Central memory CD4-positive, alpha-beta T cell (primary cell): ENCODE measurements around the gene TUFM.
"Not testable (repeated sequence)": the region's sequence is repeated elsewhere in the genome, so short reads cannot be mapped to it uniquely, and the experiment has no call there.

Experiments
- DNase-seq: peaks from one replicate; pipeline ENCODE4 v3.0.0; 2022

The TUFM gene

GRCh38 chr16:28875134-28876018 lies 29.2 kb upstream of the TUFM start:
- DNase-seq, result no peak

GRCh38 chr16:28874406-28874805 lies 28.3 kb upstream of the TUFM start:
- DNase-seq, result no peak

- DNase-seq, result peak; percentile 57
Measured at GRCh38 chr16:28873543-28874201, 27.5 kb upstream of the TUFM start.

DNA sequence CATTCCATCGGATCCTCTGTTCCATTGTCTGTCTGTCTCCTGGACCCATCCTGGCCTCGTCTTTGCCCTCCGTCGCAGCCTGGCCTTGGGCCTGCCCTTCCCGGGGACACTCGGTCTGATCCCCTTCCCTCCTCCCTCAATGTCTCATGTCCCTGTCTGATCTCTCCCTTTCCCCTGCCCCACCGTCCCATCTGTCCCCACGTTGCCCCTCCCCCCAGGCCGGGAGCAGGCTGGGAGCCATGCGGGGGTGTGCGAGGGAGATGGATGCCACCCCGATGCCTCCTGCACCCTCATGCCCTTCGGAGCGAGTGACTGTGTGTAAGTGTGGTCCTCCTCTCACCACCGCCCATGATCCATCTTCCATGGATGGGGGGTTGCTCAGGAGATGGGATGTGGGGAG lies 26.8 kb upstream of the TUFM start:
- DNase-seq, result no peak

- no peak for DNase-seq
Measured at GRCh38 chr16:28869201-28869600, 23.1 kb upstream of the TUFM start.

DNA sequence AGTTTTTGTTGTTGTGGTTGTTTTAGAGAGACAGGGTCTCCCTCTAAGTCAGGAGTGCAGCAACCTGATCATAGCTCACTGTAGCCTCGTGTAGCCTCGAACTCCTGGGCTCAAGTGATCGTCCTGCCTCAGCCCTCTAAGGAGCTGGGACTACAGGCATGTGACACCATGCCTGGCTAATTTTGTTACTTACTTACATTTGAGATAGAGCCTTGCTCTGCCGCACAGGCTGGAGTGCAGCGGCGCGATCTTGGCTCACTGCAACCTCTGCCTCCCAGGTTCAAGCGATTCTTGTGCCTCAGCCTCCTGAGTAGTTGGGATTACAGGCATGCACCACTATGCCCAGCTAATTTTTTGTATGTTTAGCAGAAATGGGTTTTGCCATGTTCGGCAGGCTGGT lies 21.5 kb upstream of the TUFM start:
- not testable (repeated sequence) for DNase-seq

- DNase-seq, result no peak
Measured at GRCh38 chr16:28867241-28867640, 21.1 kb upstream of the TUFM start.

- no peak for DNase-seq
Measured at GRCh38 chr16:28866454-28866804, 20.3 kb upstream of the TUFM start.

- DNase-seq, result no peak
Measured at GRCh38 chr16:28865722-28866453, 19.7 kb upstream of the TUFM start.

DNA sequence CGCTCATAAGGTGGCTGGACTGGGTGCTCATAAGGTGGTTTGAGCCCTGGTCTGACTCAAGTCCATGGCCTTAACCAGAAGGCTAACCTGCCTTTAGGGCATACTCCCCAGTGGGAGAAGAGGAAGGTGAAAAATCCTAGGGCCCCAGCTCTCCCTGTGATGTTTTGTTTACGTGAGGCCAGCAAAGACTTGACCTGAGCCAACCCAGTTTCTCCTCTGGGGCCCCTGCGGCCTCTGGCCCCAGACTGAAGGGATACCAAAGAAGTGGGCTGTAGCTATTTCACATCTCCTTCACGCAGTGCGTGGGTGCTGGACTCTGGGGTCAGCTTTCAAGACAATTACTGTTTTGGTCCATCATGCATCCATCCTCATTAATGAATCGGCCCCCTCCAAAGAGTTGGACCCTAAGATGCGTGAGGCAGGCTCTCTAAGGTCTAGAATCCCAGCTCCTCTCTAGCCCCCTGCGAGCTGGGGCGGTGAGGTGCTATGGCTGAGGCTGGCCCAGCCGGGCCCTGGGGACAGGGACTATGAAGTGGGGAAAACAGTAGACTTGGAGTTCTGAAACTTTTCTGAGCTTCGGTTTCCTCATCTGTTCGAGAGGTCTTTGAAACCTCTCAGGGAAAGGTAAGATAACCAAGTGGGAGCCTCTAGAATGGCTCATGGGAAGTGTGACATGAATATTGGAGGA lies 19.0 kb upstream of the TUFM start:
- no peak for DNase-seq

DNA sequence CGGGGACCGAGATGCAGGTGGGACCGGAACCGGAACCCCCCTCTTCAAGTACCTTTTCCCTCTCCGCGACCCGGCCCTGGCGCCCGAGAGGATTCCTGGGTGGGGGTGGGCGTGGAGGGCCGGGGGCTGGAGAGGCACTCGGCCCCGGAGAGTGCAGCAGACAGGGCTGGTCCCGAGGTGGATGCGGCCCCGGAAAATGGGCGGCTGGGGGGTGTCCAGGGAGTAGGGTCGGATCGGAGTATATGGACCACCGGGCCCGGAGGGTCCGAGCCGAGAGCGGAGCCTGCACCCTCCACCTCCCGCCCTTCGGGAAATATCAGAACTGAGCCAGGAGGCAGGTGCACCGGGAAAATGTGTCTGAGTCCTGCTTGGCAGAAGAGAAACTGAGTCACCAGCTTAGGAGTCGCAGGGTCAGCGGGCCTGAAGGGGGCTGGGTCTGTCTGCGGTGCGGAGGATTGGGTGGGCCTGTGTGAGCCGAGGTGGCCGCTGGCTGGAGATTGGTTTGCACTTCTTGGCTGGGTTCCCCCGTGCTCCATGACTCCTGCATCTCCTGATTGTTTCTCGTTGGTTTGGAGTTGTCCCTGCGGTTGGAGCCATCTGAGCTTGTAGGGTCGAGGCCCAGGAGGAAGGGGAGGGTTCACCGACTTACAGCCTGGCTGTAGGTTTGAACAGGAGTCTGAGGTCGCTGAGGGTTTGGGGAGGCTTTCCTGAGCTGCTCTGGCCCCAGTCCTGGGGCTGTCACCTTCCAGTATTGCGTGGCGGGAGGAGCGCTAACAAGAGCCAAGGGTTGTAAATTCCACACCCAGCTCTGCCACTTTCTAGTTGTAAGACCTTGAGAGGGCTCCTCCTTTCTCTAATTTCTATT lies 18.0 kb upstream of the TUFM start:
- peak; percentile 27 for DNase-seq

GRCh38 chr16:28859326-28859725 lies 13.2 kb upstream of the TUFM start:
- DNase-seq, result no peak

DNA sequence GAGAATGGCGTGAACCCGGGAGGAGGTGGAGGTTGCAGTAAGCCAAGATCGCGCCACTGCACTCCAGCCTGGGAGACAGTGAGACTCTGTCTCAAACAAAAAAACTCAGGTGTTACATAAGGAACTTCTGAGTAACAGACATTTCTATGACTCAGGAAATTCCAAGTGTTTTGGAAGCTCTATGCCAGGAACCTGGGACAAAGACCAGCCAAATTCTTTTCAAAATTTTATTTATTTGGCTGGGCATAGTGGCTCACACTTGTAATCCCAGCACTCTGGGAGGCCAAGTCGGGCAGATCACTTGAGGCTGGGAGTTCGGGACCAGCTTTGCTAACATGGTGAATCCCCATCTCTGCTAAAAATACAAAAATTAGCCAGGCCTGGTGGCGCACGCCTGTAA lies 12.3 kb upstream of the TUFM start:
- no peak for DNase-seq

DNA sequence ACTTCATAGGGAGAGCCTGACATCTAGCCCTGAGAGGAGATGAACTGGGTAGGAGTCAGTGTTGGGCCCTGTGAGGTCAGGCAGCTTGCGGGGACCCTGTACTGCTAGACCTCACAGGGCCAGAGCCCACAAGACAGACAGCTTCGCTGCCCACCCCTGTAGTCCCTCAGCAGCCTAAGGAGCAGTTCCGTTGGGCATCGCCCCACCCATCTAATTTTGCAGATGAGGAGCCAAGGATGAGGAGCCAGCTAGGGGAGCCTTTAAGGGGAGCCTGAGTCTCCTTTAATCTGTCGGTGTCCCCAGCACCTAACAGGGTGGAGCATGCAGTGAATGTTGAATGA lies 755 bp upstream of the TUFM start:
- DNase-seq, result no peak

GRCh38 chr16:28845761-28846079 lies 428 bp downstream of the TUFM start:
- no peak for DNase-seq

DNA sequence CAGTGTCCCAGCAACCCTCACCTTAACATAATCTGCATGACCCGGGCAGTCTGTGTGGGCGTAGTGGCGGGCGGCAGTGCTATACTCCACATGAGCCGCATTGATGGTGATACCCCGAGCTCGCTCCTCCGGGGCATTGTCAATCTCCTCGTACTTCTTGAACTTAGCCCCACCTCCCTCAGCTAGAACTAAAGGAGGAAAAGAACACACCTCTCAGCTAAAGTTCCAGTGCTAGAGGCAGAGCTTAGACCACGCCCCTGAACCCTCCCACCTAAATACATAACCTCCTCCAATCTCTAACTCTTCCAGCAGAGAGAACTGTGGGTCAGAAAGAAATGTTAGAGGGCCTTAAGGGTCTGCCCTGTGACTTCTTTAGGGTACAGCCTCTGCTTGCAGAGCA lies 855 bp downstream of the TUFM start:
- DNase-seq, result peak; percentile 9

GRCh38 chr16:28844226-28844885 lies 1.8 kb downstream of the TUFM start:
- DNase-seq, result no peak

DNA sequence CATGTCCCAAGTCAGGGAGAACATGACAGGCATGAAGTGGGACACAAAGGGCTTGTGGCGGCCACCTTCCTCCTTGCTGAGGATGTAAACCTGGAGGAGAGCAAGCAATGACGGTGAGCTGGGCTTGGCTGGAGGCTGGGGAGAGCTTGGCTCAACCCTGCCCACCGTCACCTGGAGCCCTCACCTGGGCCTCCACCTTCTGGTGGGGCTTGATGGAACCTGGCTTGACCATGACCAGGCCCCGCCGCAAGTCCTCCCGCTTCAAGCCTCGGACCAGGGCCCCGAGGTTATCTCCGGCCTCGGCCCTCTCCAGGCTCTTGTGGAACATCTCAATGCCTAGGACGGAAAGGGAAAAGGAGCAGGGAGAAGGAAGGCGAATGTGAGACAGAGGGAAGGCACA lies 2.4 kb downstream of the TUFM start:
- no peak for DNase-seq

- DNase-seq, result no peak
Measured at GRCh38 chr16:28842696-28843095, 3.5 kb downstream of the TUFM start.

GRCh38 chr16:28839899-28840298 lies 6.2 kb downstream of the TUFM start:
- DNase-seq, result no peak

- no peak for DNase-seq
Measured at GRCh38 chr16:28839004-28839639, 7.0 kb downstream of the TUFM start.
